ENCODE results near the gene SNAI3.

DNA sequence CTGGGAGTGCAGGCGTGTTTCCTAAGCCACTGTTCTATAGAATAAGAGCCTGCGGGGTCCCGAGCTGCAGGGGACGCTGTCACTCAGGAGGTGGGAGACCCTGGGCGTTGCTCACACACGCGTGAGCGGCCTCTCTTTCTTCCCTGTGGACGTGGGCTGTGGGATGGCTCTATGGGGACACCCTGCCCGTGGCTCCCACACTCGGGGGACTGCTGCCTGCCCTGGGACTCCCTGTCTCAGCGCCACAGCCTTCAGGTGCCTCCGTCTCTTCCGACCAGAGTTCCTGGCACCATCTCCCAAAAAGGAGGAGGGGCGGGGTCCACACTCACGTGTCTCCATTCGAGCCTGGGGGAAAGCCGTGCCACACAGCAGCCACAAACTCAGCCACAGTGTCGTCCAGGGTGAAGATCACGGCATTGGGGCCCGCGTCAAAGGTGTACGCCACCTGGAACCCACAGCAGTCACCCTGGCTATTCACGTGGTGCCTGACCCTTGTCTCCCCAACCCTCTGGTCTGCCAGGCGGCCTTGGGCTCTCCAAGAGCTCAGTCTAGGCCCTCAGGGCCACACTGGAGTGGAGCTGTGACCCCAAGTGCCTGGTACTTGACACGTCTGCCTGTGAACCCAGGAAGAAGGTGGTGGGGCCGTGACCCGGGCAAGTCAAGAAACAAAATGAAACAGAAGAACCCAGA lies 31.8 kb downstream of the SNAI3 start:
- TF ChIP-seq, protein P1, sequence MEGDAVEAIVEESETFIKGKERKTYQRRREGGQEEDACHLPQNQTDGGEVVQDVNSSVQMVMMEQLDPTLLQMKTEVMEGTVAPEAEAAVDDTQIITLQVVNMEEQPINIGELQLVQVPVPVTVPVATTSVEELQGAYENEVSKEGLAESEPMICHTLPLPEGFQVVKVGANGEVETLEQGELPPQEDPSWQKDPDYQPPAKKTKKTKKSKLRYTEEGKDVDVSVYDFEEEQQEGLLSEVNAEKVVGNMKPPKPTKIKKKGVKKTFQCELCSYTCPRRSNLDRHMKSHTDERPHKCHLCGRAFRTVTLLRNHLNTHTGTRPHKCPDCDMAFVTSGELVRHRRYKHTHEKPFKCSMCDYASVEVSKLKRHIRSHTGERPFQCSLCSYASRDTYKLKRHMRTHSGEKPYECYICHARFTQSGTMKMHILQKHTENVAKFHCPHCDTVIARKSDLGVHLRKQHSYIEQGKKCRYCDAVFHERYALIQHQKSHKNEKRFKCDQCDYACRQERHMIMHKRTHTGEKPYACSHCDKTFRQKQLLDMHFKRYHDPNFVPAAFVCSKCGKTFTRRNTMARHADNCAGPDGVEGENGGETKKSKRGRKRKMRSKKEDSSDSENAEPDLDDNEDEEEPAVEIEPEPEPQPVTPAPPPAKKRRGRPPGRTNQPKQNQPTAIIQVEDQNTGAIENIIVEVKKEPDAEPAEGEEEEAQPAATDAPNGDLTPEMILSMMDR (conservative IDR thresholded peaks at IDR 0.05 in 1 of 2, IDR thresholded peaks at IDR 0.05 in 1 of 2; ENCODE audit: extremely low read depth in 1 of 2, insufficient read depth in 1 of 2, low read depth in 1 of 2, low read length in 2 of 2) = no peak
- no peak for TF ChIP-seq EZH2 (IDR thresholded peaks at IDR 0.05; ENCODE audit: borderline replicate concordance, low read length)
